Right cardiac atrium (tissue), 5 donors: ENCODE data around the gene PRRT1B. TPM values are rescaled to one million over a fixed set of nuclear protein-coding genes. Genes with fewer than 3 reads are reported as not detected.
"Not testable (repeated sequence)": the region's sequence is repeated elsewhere in the genome, so short reads cannot be mapped to it uniquely, and the experiment has no call there.

Experiments
- ATAC-seq, 2 donors: fragments of 200-7000 bp; cut with Tn5 transposase; one replicate each; pipeline versions ENCODE4 v1.8.0 to v1.9.1; 2020; ENCODE audit warnings: moderate library complexity in 2 of 2, mild to moderate bottlenecking in 1 of 2
- DNase-seq, 3 donors: peaks; one replicate each; pipeline ENCODE4 v3.0.0-alpha.2; 2020
- H3K27ac ChIP-seq: one replicate; pipeline ENCODE4 v1.5.1; 2013; ENCODE audit warnings: mild to moderate bottlenecking, low read length, control low read depth, moderate library complexity
- H3K27me3 ChIP-seq: one replicate; pipeline ENCODE4 v1.6.1; 2013; ENCODE audit not compliant: control insufficient read depth, insufficient read depth
- H3K4me1 ChIP-seq: one replicate; pipeline ENCODE4 v1.6.1; 2013; ENCODE audit warnings: low read length; ENCODE audit not compliant: control insufficient read depth, insufficient read depth
- H3K4me3 ChIP-seq: one replicate; pipeline ENCODE4 v1.5.1; 2013; ENCODE audit warnings: low read length, control low read depth
- H3K9me3 ChIP-seq: one replicate; pipeline ENCODE4 v1.6.1; 2013; ENCODE audit warnings: low read length; ENCODE audit not compliant: control insufficient read depth
- WGBS: extraction: QIAGEN DNeasy Blood & Tissue Kit; methylation state at CpG from one replicate; pipeline ENCODE4 v1.1.7; 2013; 5-methylcytosine and 5-hydroxymethylcytosine counted together
- intact Hi-C, 4 donors: fragments of 100-400 bp; cut with DNase I; formaldehyde crosslinking; loops; one replicate each; pipeline versions ENCODE4 v1.11.0 to v1.14.0; 2022 to 2023
- polyA plus RNA-seq: library from polyadenylated mRNA; stranded (reverse); fragments of 200-250 nt; gene quantifications from one replicate; pipeline ENCODE4 v1.2.3, GENCODE V29; 2013
- total RNA-seq, 4 donors: library from RNA; stranded (reverse); fragmentation: NEBNext Ultra II Directional; extraction: Animal tissue kit (Norgen Biotek cat#: 25700); gene quantifications; one replicate each; pipeline ENCODE4 v1.2.1, GENCODE V29; 2021
- donor health status: healthy with polysubstance abuse.
- donor health status: DM: no; HTN: yes; CAD: no.
- donor health status: DM: no; HTN: no; CAD: no.
- donor health status: DM: no; HTN: yes; CAD: no; lungs with severe emphysema.
- donor health status: DM: yes; HTN: yes; CAD: no.

PRRT1B gene
- total and polyA plus RNA-seq, 5 donors, result not detected

GRCh38 chr9:131530920-131531832 is 14.1 kb upstream of the PRRT1B start, which contains the start of gene UCK1:
Gene UCK1, minus strand, starts transcription at chr9:131531263. Its CDS starts 89 bp downstream, at chr9:131531174.
- intact Hi-C loops, result no loop called here
- H3K27ac ChIP-seq, result peak within 1 kb of the TSS; percentile 46
- peak; percentile 96 to 98 for ATAC-seq
- 7% methylated on average over 103 of the region's 103 CpGs for WGBS
- H3K4me3 ChIP-seq, result peak within 1 kb of the TSS; percentile 96
- no peaks in the 10 kb centered on the region for H3K9me3 ChIP-seq
- peak; percentile 84 to 94 (median 93) for DNase-seq
- H3K4me1 ChIP-seq, result peaks cover 3% of the 10 kb centered on the region
- H3K27me3 ChIP-seq, result no peaks in the 10 kb centered on the region

GRCh38 chr9:131534721-131535237 is 10.5 kb upstream of the PRRT1B start:
- no peak overlapping the region for H3K27ac ChIP-seq
- ATAC-seq (no peak), DNase-seq (no peak)
- H3K27me3 ChIP-seq, result no peaks in the 10 kb centered on the region
- no peaks in the 10 kb centered on the region for H3K9me3 ChIP-seq
- H3K4me3 ChIP-seq, result no peak overlapping the region
- 54% methylated on average over 8 of the region's 8 CpGs for WGBS
- peaks cover 3% of the 10 kb centered on the region for H3K4me1 ChIP-seq
- intact Hi-C loops, result no loop called here

GRCh38 chr9:131537946-131538345 is 7.4 kb upstream of the PRRT1B start:
- H3K4me1 ChIP-seq, result no peaks in the 10 kb centered on the region
- ATAC-seq (no peak), DNase-seq (no peak)
- intact Hi-C loops, result no loop called here
- no peak overlapping the region for H3K27ac ChIP-seq
- no peaks in the 10 kb centered on the region for H3K27me3 ChIP-seq
- no peak overlapping the region for H3K4me3 ChIP-seq
- WGBS, result 96% methylated on average over 19 of the region's 19 CpGs
- H3K9me3 ChIP-seq, result no peaks in the 10 kb centered on the region

GRCh38 chr9:131539223-131539923 is 6.0 kb upstream of the PRRT1B start:
- intact Hi-C loops, result no loop called here
- Histone ChIP-seq H3K27ac (no peak overlapping the region), H3K27me3 (no peaks in the 10 kb centered on the region), H3K4me3 (no peak overlapping the region), H3K4me1 (no peaks in the 10 kb centered on the region), H3K9me3 (peaks cover 2% of the 10 kb centered on the region)
- DNase-seq (no peak), ATAC-seq (no peak)
- 81% methylated on average over 7 of the region's 7 CpGs for WGBS

- DNase-seq (no peak), ATAC-seq (no peak)
- Histone ChIP-seq H3K4me1 (no peaks in the 10 kb centered on the region), H3K9me3 (peaks cover 2% of the 10 kb centered on the region), H3K27ac (no peak overlapping the region), H3K4me3 (no peak overlapping the region), H3K27me3 (no peaks in the 10 kb centered on the region)
- intact Hi-C loops, result no loop called here
- WGBS, result 89% methylated on average over 6 of the region's 6 CpGs
These were observed 2.2 kb upstream of the PRRT1B start for GRCh38 chr9:131543141-131543540.

DNA sequence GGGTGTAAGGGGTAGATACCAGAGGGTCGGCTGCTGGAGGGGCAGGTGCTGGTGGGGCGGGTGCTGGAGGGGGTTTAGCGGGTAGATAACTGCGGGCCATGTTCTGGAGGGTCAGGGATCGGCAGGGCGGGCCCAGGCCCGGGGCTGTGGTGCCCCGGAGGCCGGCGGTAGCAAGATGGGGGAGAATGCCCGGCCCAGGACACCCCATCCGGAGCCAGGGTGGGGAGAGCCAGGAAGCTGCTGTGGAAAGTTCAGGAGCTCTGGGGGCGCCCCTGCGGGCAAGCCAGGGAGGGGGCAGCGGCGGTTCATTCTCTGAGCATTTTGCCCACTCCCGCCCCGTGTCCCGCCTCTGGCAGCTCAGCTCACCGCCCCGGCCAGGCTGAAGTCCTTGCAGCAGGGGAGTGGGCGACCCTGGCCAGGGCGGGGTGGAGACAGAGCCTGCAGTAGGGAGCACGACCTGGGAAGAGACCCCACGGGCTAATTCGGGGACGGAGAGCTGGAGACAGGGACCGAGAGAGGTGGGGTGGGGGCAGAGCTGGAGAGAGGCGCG is 538 bp downstream of the PRRT1B start:
- ATAC-seq, result peak; percentile 24 to 57

DNA sequence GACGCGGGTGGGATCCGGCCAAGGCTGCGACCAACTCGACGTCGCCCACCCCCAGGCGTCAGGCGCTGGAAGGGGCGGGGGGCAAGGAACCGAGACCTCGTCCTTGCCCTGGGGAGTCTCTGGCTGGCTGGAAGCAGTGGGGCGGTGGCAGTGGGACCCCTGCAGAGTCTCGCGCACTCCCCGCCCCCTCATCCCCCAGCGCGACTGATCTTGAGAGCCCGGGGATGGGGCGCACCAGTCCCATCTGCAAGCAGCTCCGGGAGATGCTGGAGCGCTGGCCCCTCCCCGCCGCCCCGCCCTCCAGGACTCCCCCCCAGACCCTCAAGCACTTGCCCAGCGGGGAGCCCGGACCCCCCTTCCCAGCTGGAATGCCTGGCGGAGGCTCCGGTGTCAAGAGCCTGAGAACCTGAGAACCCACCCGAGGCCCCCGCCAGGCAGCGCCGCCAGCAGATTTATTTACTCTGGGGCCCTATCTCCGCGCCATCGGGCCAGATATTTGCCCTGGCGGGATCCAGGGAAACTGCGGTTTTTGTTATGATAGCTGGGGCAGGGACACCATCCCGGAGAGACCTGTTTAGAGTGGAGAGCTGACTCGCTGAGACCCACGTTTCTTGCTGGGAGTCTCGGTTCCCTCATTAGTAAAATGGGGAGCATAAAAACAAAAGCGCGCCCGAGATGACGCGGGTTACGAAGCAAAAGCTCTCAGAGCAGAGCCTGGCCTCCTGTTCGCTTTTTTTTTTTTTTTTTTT is 1.2 kb downstream of the PRRT1B start:
- no peaks in the 10 kb centered on the region for H3K27me3 ChIP-seq
- H3K9me3 ChIP-seq, result peaks cover 2% of the 10 kb centered on the region
- intact Hi-C loops, result no loop called here
- WGBS, result 2% methylated on average over 49 of the region's 49 CpGs
- no peak overlapping the region for H3K27ac ChIP-seq
- no peaks in the 10 kb centered on the region for H3K4me1 ChIP-seq
- ATAC-seq (peak; percentile 14 to 37), DNase-seq (no peak)
- peak overlapping the region; percentile 13 for H3K4me3 ChIP-seq

More for the DNA sequence above, 538 bp downstream of the PRRT1B start:
- Histone ChIP-seq H3K9me3 (peaks cover 2% of the 10 kb centered on the region), H3K4me1 (no peaks in the 10 kb centered on the region), H3K27me3 (no peaks in the 10 kb centered on the region), H3K27ac (no peak overlapping the region), H3K4me3 (no peak overlapping the region)
- DNase-seq, result no peak
- intact Hi-C loops, result no loop called here
- WGBS, result 4% methylated on average over 30 of the region's 30 CpGs

DNA sequence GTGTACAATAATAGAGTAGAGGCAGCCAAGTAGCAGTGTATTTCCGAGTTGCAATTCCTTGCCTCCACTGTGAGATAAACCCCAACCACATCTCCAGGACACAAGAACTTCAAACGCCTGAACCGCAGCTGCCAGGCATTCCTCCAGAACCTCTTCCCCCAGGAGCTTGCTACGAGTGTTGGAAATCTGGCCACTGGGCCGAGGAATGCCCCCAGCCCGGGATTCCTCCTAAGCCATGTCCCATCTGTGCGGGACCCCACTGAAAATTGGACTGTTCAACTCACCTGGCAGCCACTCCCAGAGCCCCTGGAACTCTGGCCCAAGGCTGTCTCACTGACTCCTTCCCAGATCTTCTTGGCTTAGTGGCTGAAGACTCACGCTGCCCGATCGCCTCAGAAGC is 3.9 kb downstream of the PRRT1B start:
- H3K27ac ChIP-seq, H3K4me1 ChIP-seq, H3K9me3 ChIP-seq, intact Hi-C loops, ATAC-seq, H3K27me3 ChIP-seq, H3K4me3 ChIP-seq, DNase-seq: not testable (repeated sequence)
- 82% methylated on average over 10 of the region's 10 CpGs for WGBS

GRCh38 chr9:131550465-131550864 is 5.1 kb downstream of the PRRT1B start:
- ATAC-seq, H3K4me1 ChIP-seq, intact Hi-C loops, H3K4me3 ChIP-seq, H3K27ac ChIP-seq, DNase-seq, H3K27me3 ChIP-seq, H3K9me3 ChIP-seq: not testable (repeated sequence)
- WGBS, result 49% methylated on average over 8 of the region's 8 CpGs

DNA sequence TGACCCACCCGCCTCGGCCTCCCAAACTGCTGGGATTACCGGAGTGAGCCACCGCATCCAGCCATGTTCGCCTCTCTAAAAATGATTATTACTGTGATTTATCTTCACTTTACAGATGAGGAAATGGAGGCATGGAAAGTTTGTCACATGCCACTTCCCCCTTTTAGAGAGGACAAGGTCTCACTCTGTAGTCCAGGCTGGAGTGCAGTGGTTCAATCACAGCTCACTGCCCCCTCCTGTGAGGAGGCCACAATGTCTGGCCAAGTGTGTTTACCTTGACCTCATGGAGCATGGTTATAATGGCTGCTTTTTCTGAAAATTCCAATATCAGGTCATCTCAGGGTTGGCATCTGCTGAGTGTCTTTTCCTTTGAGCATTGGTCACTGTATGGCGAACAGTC is 6.7 kb downstream of the PRRT1B start:
- H3K4me1 ChIP-seq, result no peaks in the 10 kb centered on the region
- H3K4me3 ChIP-seq, result no peak overlapping the region
- H3K27ac ChIP-seq, result no peak overlapping the region
- intact Hi-C loops, result no loop called here
- WGBS, result 90% methylated on average over 6 of the region's 6 CpGs
- no peaks in the 10 kb centered on the region for H3K9me3 ChIP-seq
- DNase-seq (no peak), ATAC-seq (peak in 1 of 2 donors; percentile 29)
- no peaks in the 10 kb centered on the region for H3K27me3 ChIP-seq
